SK-N-SH (cell line): ENCODE measurements around the gene EIF4E1B. TPM values are rescaled to one million over a fixed set of nuclear protein-coding genes. Genes with fewer than 3 reads are reported as not detected.

ENCODE experiments used
- CTCF ChIA-PET: fragments of 300-600, 350-600 bp; formaldehyde crosslinking; extraction: SDS; loops from one replicate; lab custom pipeline; 2021; lab: Yijun Ruan, JAX
- POLR2A ChIA-PET: fragments of 350-600 bp; sonication (Branson Sonifier 250); formaldehyde crosslinking; extraction: SDS; loops from one replicate; lab custom pipeline; 2020; ENCODE audit warnings: antibody characterized with exemption, inconsistent platforms; lab: Yijun Ruan, JAX
- DNase-seq: peaks from one replicate; pipeline ENCODE4 v3.0.0; 2012
- H2AFZ ChIP-seq: fragments of 200-600 bp; sonication (generic); 2 replicates; pipeline ENCODE4 v1.8.1; 2016; ENCODE audit warnings: antibody characterized with exemption, mild to moderate bottlenecking, low read depth
- H3F3A ChIP-seq: fragments of 200-600 bp; sonication (generic); replicated peaks from 2 replicates; pipeline ENCODE3; 2016; ENCODE audit warnings: antibody characterized with exemption, mild to moderate bottlenecking; ENCODE audit not compliant: insufficient read depth
- H3K27ac ChIP-seq, 2 experiments: fragments of 200-500 bp in 1 of 2; fragments of 200-600 bp in 1 of 2; sonication (Bioruptor generic) in 1 of 2; sonication (generic), shearing (Covaris generic) in 1 of 2; 2 replicates each; pipeline versions ENCODE4 v1.5.1 to v1.6.1; 2014 to 2016; ENCODE audit warnings: low read depth in 2 of 2, inconsistent platforms in 1 of 2, low read length in 1 of 2, mild to moderate bottlenecking in 1 of 2, mixed read lengths in 1 of 2
- H3K27me3 ChIP-seq: fragments of 200-600 bp; sonication (generic), shearing (Covaris generic); 2 replicates; pipeline ENCODE4 v1.6.1; 2016; ENCODE audit warnings: mixed run types; ENCODE audit not compliant: insufficient read depth
- H3K36me3 ChIP-seq, 2 experiments: fragments of 200-500 bp in 1 of 2; fragments of 200-600 bp in 1 of 2; sonication (Bioruptor generic) in 1 of 2; sonication (generic) in 1 of 2; replicated peaks in 1 of 2; 2 replicates each; pipeline versions ENCODE3 to v1.5.1; 2014 to 2016; ENCODE audit warnings: low read length in 1 of 2, mild to moderate bottlenecking in 1 of 2; ENCODE audit not compliant: insufficient read depth in 2 of 2, control insufficient read depth in 1 of 2
- H3K4me1 ChIP-seq, 2 experiments: fragments of 200-500 bp in 1 of 2; fragments of 200-600 bp in 1 of 2; sonication (Bioruptor generic) in 1 of 2; sonication (generic), shearing (Covaris generic) in 1 of 2; 2 replicates each; pipeline versions ENCODE4 v1.5.1 to v1.6.1; 2014 to 2016; ENCODE audit warnings: low read depth in 1 of 2, low read length in 1 of 2, mixed run types in 1 of 2; ENCODE audit not compliant: insufficient read depth in 2 of 2, control insufficient read depth in 1 of 2
- H3K4me2 ChIP-seq: fragments of 200-600 bp; sonication (generic), shearing (Covaris generic); 2 replicates; pipeline ENCODE4 v1.6.1; 2017; ENCODE audit warnings: mixed run types
- H3K4me3 ChIP-seq, 2 experiments: fragments of 200-500 bp in 1 of 2; fragments of 200-600 bp in 1 of 2; sonication (Bioruptor generic) in 1 of 2; sonication (generic), shearing (Covaris generic) in 1 of 2; 2 replicates each; pipeline versions ENCODE4 v1.5.1 to v1.8.1; 2014 to 2016; ENCODE audit warnings: low read depth in 2 of 2, inconsistent platforms in 1 of 2, low read length in 1 of 2, mild to moderate bottlenecking in 1 of 2, mixed read lengths in 1 of 2, moderate library complexity in 1 of 2
- H3K79me2 ChIP-seq: fragments of 200-600 bp; sonication (generic); 2 replicates; pipeline ENCODE4 v1.8.1; 2017; ENCODE audit warnings: mild to moderate bottlenecking; ENCODE audit not compliant: insufficient read depth
- H3K9ac ChIP-seq: fragments of 200-600 bp; sonication (generic); 2 replicates; pipeline ENCODE4 v1.6.1; 2017; ENCODE audit warnings: mixed run types
- H3K9me2 ChIP-seq: fragments of 200-600 bp; sonication (generic); 2 replicates; pipeline ENCODE4 v1.6.1; 2017; ENCODE audit warnings: mixed run types
- H3K9me3 ChIP-seq: fragments of 200-600 bp; sonication (generic); 2 replicates; pipeline ENCODE4 v1.6.1; 2017; ENCODE audit warnings: mixed run types, mild to moderate bottlenecking, moderate library complexity
- H4K20me1 ChIP-seq: fragments of 200-600 bp; sonication (generic); 2 replicates; pipeline ENCODE4 v1.6.1; 2017; ENCODE audit warnings: mild to moderate bottlenecking, mixed run types; ENCODE audit not compliant: insufficient read depth
- FOSL2 ChIP-seq: IDR thresholded peaks from 2 replicates; pipeline ENCODE4 v1.4.0; 2012; ENCODE audit warnings: low read depth, mild to moderate bottlenecking, moderate library complexity, borderline replicate concordance
- FOXM1 ChIP-seq: IDR thresholded peaks from 2 replicates; pipeline ENCODE4 v1.4.0; 2012; ENCODE audit warnings: low read depth, mild to moderate bottlenecking
- GABPA ChIP-seq: IDR thresholded peaks from 2 replicates; pipeline ENCODE4 v1.4.0; 2012; ENCODE audit warnings: low read depth, mild to moderate bottlenecking
- GATA2 ChIP-seq: sonication (generic); formaldehyde crosslinking; IDR thresholded peaks from 2 replicates; pipeline ENCODE4 v1.5.0; 2020; ENCODE audit warnings: mild to moderate bottlenecking, missing genetic modification reagents
- IRF3 ChIP-seq: fragments of 150-350 bp; IDR thresholded peaks from 2 replicates; pipeline ENCODE4 v1.6.1; 2016; ENCODE audit warnings: mild to moderate bottlenecking, low read depth, low read length
- JUND ChIP-seq: IDR thresholded peaks from 2 replicates; pipeline ENCODE4 v1.4.0; 2012
- MEF2A ChIP-seq: IDR thresholded peaks from 2 replicates; pipeline ENCODE4 v1.4.0; 2012; ENCODE audit warnings: low read depth, borderline replicate concordance
- MXI1 ChIP-seq: IDR thresholded peaks from 2 replicates; pipeline ENCODE4 v1.6.1; 2012; ENCODE audit warnings: mild to moderate bottlenecking, low read depth, low read length, improper control_type of control experiment
- NRF1 ChIP-seq: IDR thresholded peaks from 2 replicates; pipeline ENCODE4 v1.6.1; 2012; ENCODE audit warnings: low read depth, mild to moderate bottlenecking, low read length
- POLR2AphosphoS5 ChIP-seq: IDR thresholded peaks from 2 replicates; pipeline ENCODE4 v1.6.1; 2012; ENCODE audit warnings: low read depth, low read length
- RAD21 ChIP-seq: IDR thresholded peaks from 2 replicates; pipeline ENCODE4 v1.6.1; 2012; ENCODE audit warnings: mild to moderate bottlenecking, low read length
- RCOR1 ChIP-seq: fragments of 150-350 bp; IDR thresholded peaks from 2 replicates; pipeline ENCODE4 v1.6.1; 2017; ENCODE audit warnings: antibody characterized with exemption, low read length
- REST ChIP-seq: IDR thresholded peaks from 2 replicates; pipeline ENCODE4 v1.6.1; 2012; ENCODE audit warnings: mild to moderate bottlenecking, low read depth, low read length, moderate library complexity
- RXRA ChIP-seq: IDR thresholded peaks from 2 replicates; pipeline ENCODE4 v1.4.0; 2012; ENCODE audit warnings: low read depth, mild to moderate bottlenecking, borderline replicate concordance
- SMC3 ChIP-seq: IDR thresholded peaks from 2 replicates; pipeline ENCODE4 v1.6.1; 2012; ENCODE audit warnings: low read depth, low read length, improper control_type of control experiment
- TAF1 ChIP-seq: IDR thresholded peaks from 2 replicates; pipeline ENCODE4 v1.6.1; 2012; ENCODE audit warnings: low read depth, mild to moderate bottlenecking, low read length, moderate library complexity, borderline replicate concordance
- TEAD4 ChIP-seq: IDR thresholded peaks from 2 replicates; pipeline ENCODE4 v1.4.0; 2012; ENCODE audit warnings: mild to moderate bottlenecking, borderline replicate concordance; ENCODE audit not compliant: insufficient read depth
- YY1 ChIP-seq: IDR thresholded peaks from 2 replicates; pipeline ENCODE4 v1.4.0; 2012; ENCODE audit warnings: low read depth, mild to moderate bottlenecking
- WGBS: methylation state at CpG from one replicate; pipeline ENCODE4 v1.1.6; 2017; ENCODE audit warnings: low lambda C conversion rate; 5-methylcytosine and 5-hydroxymethylcytosine counted together
- polyA plus RNA-seq, 3 experiments: library from polyadenylated mRNA; depleted of rRNA; stranded (reverse); fragments of >200 nt; gene quantifications; 2 replicates each; pipeline ENCODE4 v1.2.3, GENCODE V29; 2012
- TF ChIP-seq, protein P1 (sequence below): fragments of 200-600 bp; sonication (generic); IDR thresholded peaks from 2 replicates; pipeline ENCODE4 v1.6.1; 2017; ENCODE audit warnings: antibody characterized with exemption, mild to moderate bottlenecking, moderate library complexity

EIF4E1B gene
- polyA plus RNA-seq, 1 of the 3 experiments (the other 2 are of a cell fraction), result not detected

GRCh38 chr5:176676361-176676824 lies 45.9 kb downstream of the EIF4E1B start:
- H3F3A ChIP-seq, result no peaks in the 10 kb centered on the region
- no peaks in the 10 kb centered on the region for H3K36me3 ChIP-seq
- no peaks in the 10 kb centered on the region for H3K27me3 ChIP-seq
- H3K27ac ChIP-seq, result no peak overlapping the region
- H2AFZ ChIP-seq, result no peak overlapping the region
- H3K79me2 ChIP-seq, result no peaks in the 10 kb centered on the region
- H3K4me2 ChIP-seq, result no peak overlapping the region
- ChIA-PET CTCF (interaction anchor here (0.9 to 3.5 kb wide), 4 partner anchors 8 to 23 kb away, joined by 3 to 17 read pairs (median 4); no protein-coding TSS in a partner anchor), POLR2A (interaction anchor here (0.6 kb wide), 1 partner anchor 159 kb away, joined by 4 read pairs; no protein-coding TSS in a partner anchor)
- no peak for DNase-seq
- H3K9me2 ChIP-seq, result no peaks in the 10 kb centered on the region
- TF ChIP-seq FOSL2 (no peak), TAF1 (no peak), RCOR1 (no peak)
- H3K4me1 ChIP-seq, result peaks cover 0 to 7% of the 10 kb centered on the region in 2 experiments; a peak in 1 of 4 replicates
- H4K20me1 ChIP-seq, result no peaks in the 10 kb centered on the region
- H3K4me3 ChIP-seq, result no peak overlapping the region
- no peaks in the 10 kb centered on the region for H3K9me3 ChIP-seq
- H3K9ac ChIP-seq, result no peak overlapping the region
- 48% methylated on average over 6 of the region's 10 CpGs for WGBS

GRCh38 chr5:176677209-176677939 lies 46.9 kb downstream of the EIF4E1B start:
- WGBS, result 67% methylated on average over 9 of the region's 12 CpGs
- TF ChIP-seq MXI1, result no peak
- TF ChIP-seq TAF1, result no peak
- no peak for TF ChIP-seq IRF3
- no peak for TF ChIP-seq GABPA
- TF ChIP-seq, protein P1, sequence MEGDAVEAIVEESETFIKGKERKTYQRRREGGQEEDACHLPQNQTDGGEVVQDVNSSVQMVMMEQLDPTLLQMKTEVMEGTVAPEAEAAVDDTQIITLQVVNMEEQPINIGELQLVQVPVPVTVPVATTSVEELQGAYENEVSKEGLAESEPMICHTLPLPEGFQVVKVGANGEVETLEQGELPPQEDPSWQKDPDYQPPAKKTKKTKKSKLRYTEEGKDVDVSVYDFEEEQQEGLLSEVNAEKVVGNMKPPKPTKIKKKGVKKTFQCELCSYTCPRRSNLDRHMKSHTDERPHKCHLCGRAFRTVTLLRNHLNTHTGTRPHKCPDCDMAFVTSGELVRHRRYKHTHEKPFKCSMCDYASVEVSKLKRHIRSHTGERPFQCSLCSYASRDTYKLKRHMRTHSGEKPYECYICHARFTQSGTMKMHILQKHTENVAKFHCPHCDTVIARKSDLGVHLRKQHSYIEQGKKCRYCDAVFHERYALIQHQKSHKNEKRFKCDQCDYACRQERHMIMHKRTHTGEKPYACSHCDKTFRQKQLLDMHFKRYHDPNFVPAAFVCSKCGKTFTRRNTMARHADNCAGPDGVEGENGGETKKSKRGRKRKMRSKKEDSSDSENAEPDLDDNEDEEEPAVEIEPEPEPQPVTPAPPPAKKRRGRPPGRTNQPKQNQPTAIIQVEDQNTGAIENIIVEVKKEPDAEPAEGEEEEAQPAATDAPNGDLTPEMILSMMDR, result no peak
- TF ChIP-seq TEAD4, result no peak
- no peak for TF ChIP-seq POLR2AphosphoS5
- TF ChIP-seq NRF1, result no peak
- no peak for TF ChIP-seq FOXM1
- TF ChIP-seq JUND, result no peak
- TF ChIP-seq FOSL2, result no peak
- TF ChIP-seq YY1, result no peak
- TF ChIP-seq GATA2 (CRISPR knock-in tag), result no peak
- TF ChIP-seq MEF2A, result no peak
- TF ChIP-seq SMC3, result no peak
- TF ChIP-seq RAD21, result no peak
- TF ChIP-seq RXRA, result no peak
- no peak for TF ChIP-seq REST
- no peak for TF ChIP-seq RCOR1

More at GRCh38 chr5:176677209-176677939, 46.9 kb downstream of the EIF4E1B start:
- Histone ChIP-seq H3K36me3 (no peaks in the 10 kb centered on the region), H3K79me2 (no peaks in the 10 kb centered on the region), H3K4me1 (peaks cover 0 to 7% of the 10 kb centered on the region in 2 experiments; a peak in 1 of 4 replicates), H2AFZ (no peak overlapping the region), H3K27ac (no peak overlapping the region), H4K20me1 (no peaks in the 10 kb centered on the region), H3K27me3 (no peaks in the 10 kb centered on the region), H3K9ac (no peak overlapping the region), H3K4me2 (no peak overlapping the region), H3K9me3 (no peaks in the 10 kb centered on the region), H3F3A (no peaks in the 10 kb centered on the region), H3K4me3 (no peak overlapping the region), H3K9me2 (no peaks in the 10 kb centered on the region)
- ChIA-PET CTCF (interaction anchor here (0.9 to 3.5 kb wide), 5 partner anchors 8 to 19 kb away, joined by 3 to 17 read pairs (median 4); no protein-coding TSS in a partner anchor), POLR2A (interaction anchor here (1.1 kb wide), 1 partner anchor 31 kb away, joined by 3 read pairs; no protein-coding TSS in a partner anchor)
- no peak for DNase-seq
